ENCODE results near the gene BGN.

Gene BGN

DNA sequence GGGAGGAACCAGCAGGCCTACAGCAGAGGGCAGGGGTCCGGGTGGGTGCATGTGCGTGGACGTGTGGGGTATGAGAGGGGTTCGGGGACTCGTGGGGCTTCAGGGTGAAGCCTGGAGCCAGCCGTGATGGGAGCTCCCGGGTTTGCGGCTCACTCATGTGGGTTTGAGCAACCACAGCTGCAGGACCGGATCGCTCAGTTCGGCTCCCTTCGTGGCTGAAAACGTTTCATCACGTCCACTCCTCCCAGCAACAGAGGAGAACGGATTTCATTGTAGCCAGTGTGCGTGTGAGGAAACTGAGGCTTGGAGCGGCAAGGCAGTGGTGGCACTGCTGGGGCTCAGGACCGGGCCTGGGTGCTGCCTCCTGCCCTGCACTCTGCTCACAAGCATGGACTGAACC is 10.6 kb downstream of the BGN start:
- in situ Hi-C loops (cut with MboI; ENCODE audit: low pct_unique_long_range_greater_than_20kb, low sequenced_read_pairs, unreplicated experiment), result no loop called here
- DNase-seq (ENCODE audit: low spot score), result no peak
- TF ChIP-seq CTCF (IDR thresholded peaks at IDR 0.05; ENCODE audit: extremely low read depth, insufficient read depth, missing control alignments), result no peak

GRCh38 chrX:153507484-153508178 is 12.9 kb downstream of the BGN start:
- in situ Hi-C loops (cut with MboI; ENCODE audit: low pct_unique_long_range_greater_than_20kb, low sequenced_read_pairs, unreplicated experiment), result no loop called here
- peak; percentile 89 for TF ChIP-seq CTCF (IDR thresholded peaks at IDR 0.05; ENCODE audit: extremely low read depth, insufficient read depth, missing control alignments)
- peak; percentile 93 for DNase-seq (ENCODE audit: low spot score)

- TF ChIP-seq CTCF (IDR thresholded peaks at IDR 0.05; ENCODE audit: extremely low read depth, insufficient read depth, missing control alignments), result no peak
- in situ Hi-C loops (cut with MboI; ENCODE audit: low pct_unique_long_range_greater_than_20kb, low sequenced_read_pairs, unreplicated experiment), result no loop called here
- no peak for DNase-seq (ENCODE audit: low spot score)
These were observed 14.8 kb downstream of the BGN start for GRCh38 chrX:153509592-153509991.

DNA sequence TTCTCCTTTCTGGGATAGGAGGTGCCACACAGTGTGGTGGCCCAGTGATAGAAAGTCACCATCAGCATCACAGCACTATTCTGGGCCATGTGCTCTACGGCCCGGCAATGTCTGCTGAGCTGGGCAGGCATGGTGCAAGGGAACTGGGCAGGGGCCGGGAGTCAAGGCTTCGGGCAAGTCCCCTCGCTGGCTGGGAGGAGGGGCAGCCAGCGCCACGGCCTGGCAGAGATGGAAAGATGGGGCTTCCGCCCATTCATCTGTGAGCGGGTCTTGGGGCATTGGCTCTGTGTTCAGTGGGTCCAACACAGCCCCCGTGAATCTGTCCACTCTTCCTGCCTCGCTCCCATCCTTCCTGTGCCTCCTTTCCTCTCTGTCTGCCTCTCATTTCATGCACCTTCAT is 15.6 kb downstream of the BGN start:
- no peak for TF ChIP-seq CTCF (IDR thresholded peaks at IDR 0.05; ENCODE audit: extremely low read depth, insufficient read depth, missing control alignments)
- in situ Hi-C loops (cut with MboI; ENCODE audit: low pct_unique_long_range_greater_than_20kb, low sequenced_read_pairs, unreplicated experiment), result no loop called here
- no peak for DNase-seq (ENCODE audit: low spot score)

DNA sequence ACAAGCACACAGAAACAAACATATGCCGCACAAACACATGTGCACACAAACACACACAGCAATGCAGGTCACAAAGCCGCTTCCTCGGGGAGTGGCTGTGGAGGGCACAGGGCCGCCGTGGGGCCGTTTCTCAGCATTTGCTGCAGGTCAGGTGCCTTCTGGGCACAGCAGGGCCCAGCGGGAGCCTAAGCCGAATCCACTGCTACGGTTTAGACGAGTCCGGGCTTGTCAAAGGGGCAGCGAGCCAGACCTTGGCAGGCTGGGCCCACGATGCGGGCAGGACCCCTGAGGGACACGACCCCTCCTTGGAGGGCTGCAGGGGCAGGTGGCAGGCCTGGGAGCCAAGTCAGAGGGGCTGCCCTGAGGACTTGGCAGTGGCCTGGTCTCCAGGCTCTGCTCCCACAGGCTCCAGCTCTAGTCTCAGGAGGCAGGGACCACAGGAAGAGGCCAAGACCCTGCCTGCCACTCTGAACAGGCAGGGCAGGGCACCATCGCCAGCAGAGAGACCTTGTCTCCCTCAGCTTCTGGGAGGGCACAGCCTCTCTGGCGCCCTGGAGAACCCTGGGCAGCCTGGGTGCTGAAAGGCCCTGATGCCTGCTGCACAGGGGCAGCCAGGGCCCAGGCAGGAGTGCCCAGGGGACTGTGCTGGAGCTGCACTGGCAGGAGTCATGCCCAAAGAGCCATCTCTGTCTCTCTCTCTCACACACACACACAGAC is 17.2 kb downstream of the BGN start:
- in situ Hi-C loops (cut with MboI; ENCODE audit: low pct_unique_long_range_greater_than_20kb, low sequenced_read_pairs, unreplicated experiment), result no loop called here
- no peak for TF ChIP-seq CTCF (IDR thresholded peaks at IDR 0.05; ENCODE audit: extremely low read depth, insufficient read depth, missing control alignments)
- DNase-seq (ENCODE audit: low spot score), result no peak

DNA sequence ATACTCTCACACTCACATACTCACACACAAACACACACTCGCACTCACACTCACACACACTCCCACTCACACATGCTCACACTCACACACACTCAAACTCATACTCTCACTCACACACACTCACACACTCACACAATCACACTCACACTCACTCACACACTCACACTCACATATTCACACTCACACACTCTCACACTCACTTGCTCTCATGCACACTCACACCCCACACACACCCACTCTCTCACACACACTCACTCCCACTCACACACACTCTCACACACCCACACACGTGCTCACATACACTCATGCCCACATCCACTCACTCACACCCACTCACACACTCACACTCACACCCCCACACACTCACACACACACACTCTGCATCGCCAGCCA is 17.7 kb downstream of the BGN start:
- in situ Hi-C loops (cut with MboI; ENCODE audit: low pct_unique_long_range_greater_than_20kb, low sequenced_read_pairs, unreplicated experiment), result no loop called here
- DNase-seq (ENCODE audit: low spot score), result no peak
- no peak for TF ChIP-seq CTCF (IDR thresholded peaks at IDR 0.05; ENCODE audit: extremely low read depth, insufficient read depth, missing control alignments)
